ENCODE data around the gene TMEM63B.
"Not testable (repeated sequence)": the region's sequence is repeated elsewhere in the genome, so short reads cannot be mapped to it uniquely, and the experiment has no call there.

Gene TMEM63B

DNA sequence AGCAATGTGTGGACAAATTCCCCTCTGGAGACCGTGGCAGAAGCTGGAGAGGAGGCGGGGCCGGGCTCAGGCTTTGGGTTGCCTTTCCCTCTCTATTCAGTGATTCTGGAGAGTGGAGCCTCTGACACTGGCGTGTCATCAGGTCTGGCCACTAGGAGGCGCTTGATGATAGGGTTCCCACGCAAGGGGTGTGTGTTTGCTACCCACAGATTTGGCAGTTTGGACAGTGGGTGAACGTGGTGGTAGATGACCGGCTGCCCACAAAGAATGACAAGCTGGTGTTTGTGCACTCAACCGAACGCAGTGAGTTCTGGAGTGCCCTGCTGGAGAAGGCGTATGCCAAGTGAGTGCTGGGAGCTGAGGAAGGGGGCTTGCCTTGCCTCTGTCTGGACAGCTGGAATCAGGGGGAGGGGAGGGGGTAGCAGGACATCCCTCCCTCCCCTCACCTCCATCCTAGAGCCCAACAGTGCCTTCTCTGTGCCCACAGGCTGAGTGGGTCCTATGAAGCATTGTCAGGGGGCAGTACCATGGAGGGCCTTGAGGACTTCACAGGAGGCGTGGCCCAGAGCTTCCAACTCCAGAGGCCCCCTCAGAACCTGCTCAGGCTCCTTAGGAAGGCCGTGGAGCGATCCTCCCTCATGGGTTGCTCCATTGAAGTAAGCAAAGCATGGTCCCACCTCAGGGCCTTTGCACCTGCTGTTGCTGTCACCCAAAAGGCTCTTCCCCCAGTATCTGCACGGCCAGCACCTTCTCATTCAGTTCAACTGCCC is 45.6 kb downstream of the TMEM63B start:
- peak; percentile 86 for DNase-seq (ENCODE audit: low spot score)

DNA sequence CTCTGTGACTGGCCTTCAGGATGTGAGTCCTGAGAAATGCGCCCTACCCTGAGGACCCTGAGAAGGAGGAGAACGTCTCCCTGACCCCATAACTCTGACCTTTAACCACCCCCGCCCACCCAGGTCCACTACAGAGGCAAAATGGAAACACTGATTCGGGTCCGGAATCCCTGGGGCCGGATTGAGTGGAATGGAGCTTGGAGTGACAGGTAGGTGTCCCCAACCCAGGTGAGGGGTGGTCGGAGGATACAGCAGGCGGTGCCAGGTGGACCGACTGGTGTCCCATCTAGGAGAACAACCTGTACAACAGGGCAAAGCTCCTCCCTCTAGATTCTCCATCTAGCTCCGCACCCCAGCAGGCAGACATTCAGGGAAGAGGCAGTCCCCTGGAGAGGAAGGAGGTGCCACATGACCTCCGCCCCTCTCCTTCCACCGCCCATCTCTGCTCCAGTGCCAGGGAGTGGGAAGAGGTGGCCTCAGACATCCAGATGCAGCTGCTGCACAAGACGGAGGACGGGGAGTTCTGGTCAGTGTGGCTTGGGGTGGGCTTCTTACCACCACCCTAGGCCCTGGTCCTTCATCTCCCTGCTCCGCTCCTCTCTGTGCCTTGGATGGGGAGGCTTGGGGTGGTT is 48.9 kb downstream of the TMEM63B start:
- no peak for DNase-seq (ENCODE audit: low spot score)

DNA sequence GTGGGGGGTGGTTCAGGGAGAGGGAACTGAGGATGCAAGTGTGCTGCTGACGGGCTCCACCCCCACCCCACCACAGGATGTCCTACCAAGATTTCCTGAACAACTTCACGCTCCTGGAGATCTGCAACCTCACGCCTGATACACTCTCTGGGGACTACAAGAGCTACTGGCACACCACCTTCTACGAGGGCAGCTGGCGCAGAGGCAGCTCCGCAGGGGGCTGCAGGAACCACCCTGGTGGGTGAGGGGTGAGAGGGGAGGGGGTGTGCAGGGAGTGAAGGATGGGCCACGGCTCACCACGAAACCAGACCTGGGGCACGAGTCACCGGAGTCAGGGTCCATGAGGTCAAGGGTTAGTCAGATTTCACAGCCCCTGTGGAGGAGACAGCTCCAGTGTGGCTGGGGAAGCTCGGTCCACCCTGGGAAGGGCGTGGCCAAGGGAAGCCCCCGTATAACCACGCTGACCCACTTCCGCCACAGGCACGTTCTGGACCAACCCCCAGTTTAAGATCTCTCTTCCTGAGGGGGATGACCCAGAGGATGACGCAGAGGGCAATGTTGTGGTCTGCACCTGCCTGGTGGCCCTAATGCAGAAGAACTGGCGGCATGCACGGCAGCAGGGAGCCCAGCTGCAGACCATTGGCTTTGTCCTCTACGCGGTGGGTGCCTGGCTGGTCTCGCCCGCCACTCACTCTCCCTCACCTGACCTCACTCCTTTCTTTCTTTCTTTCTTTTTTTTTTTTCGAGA is 49.6 kb downstream of the TMEM63B start:
- DNase-seq (ENCODE audit: low spot score), result no peak

DNA sequence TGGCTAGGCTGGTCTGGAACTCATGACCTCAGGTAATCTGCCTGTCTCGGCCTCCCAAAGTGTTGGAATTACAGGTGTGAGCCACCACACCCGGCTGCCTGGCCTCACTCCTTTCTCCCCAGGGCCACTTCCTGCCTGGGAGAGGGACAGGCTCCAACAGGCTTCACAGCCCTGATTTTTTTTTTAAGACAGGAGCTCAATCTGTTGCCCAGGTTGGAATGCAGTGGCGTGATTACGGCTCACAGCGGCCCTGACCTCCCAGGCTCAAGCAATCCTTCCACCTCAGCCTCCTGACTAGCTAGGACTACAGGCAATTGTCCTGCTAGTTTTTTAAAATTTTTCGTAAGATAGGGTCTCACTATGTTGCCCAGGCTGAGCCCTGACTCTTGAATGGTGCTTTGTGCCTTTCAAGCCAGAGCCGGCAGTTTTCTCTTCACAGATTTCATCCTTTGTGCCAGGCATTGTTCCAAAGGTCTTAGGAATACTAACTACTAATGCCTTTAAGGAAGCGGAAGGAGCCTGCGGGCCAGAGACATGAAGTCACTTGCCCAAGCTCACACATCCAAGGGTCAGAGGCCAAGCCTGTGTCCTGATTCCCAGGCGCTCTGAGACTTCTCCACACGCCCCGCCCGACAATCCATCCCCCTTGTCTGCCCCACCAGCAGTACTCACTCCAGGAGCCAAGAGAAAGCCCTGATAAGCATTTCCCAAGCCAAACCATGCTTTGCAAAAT is 50.5 kb downstream of the TMEM63B start:
- peak; percentile 52 for DNase-seq (ENCODE audit: low spot score)

DNA sequence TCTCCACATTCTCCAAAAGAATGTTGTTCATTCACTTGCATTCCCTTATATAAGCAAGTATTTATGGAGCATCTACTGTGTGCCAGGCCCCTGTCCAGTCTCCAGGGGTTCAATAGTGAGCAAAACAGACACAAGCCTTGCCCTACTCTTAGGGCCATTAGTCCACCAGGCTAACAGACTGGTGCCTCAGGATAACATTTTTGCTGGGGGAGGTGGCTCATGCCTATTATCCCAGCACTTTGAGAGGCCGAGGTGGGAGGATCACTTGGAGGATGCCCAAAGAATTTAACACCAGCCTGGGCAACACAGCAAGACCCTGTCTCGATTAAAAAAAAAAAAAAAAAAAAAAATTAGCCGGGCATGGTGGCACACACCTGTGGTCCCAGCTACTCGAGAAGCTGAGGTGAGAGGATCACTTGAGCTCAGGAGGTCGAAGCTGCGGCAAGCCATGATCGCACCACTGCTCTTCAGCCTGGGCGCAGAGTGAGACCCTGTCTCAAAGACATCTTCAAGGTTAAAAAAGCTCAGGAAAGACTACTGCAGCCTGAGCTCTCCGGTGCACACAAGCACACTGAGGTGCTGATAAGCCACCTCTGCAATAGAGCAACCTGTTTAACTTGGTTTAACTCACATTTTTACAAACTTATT is 51.2 kb downstream of the TMEM63B start:
- DNase-seq (ENCODE audit: low spot score), result no peak

DNA sequence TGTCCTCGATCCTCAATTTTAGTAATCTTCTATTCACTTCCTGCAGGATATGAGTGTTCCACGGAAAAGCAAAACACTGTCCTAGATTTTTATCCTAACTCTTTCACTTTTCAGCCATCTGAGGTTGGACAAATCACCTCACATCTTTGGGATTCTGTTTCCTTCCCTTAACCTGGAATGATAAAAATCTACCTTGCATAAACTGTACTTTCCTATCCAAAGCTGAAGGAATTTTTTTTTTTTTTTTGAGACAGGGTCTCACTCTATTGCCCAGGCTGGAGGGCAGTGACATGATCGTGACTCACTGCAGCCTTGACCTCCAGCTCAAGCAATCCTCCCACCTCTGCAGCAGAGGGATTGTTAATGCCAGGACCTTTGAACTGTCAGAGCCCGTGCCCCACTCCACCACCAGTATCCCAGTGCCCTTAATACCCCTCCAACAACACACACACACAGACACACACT is 51.8 kb downstream of the TMEM63B start:
- no peak for DNase-seq (ENCODE audit: low spot score)

DNA sequence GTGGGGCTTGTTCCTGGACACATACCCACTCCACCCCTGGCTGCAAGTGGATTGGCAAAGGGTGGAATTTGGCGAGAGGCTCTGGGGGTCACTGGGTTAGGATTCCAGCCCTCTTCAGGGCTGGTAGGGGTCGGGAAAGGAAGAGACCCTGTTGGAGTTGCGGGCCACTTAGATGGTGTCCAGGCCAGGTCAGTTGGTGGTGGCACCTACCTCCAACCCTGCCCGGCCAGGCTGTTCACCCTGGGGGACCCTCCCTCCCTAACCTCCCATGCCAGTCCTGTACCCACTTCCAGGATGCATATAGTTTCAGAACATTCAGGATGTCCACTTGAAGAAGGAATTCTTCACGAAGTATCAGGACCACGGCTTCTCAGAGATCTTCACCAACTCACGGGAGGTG is 52.3 kb downstream of the TMEM63B start:
- DNase-seq (ENCODE audit: low spot score), result no peak

DNA sequence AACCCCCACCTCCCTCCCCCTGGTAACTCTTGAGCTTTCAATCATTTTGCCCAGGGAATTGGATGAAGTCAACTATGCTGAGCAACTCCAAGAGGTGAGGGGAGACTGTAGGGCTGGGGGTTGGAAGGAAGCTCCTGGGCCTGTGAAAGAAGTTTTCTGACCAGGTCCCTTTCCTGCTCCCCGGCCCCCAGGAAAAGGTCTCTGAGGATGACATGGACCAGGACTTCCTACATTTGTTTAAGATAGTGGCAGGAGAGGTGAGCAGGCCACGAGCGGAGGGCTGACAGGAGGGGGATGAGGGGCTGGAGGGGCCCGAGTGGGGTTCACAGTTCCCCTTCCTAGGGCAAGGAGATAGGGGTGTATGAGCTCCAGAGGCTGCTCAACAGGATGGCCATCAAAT is 53.1 kb downstream of the TMEM63B start:
- DNase-seq (ENCODE audit: low spot score), result no peak

DNA sequence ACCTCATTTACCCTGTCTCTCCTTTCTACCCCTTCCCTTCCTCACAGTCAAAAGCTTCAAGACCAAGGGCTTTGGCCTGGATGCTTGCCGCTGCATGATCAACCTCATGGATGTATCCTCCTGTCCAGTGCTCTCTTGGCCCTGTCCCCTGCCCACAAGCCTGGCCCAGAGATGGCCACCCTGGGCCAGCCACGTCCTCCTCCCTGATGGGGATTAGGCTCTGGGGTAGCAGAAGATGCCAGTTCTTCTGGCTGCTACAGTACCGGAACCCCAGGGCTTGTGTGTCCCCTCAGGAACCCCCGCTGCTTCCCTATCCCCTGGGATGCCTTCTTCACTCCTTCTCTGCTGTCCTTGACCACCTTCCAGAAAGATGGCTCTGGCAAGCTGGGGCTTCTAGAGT is 53.5 kb downstream of the TMEM63B start:
- no peak for DNase-seq (ENCODE audit: low spot score)

DNA sequence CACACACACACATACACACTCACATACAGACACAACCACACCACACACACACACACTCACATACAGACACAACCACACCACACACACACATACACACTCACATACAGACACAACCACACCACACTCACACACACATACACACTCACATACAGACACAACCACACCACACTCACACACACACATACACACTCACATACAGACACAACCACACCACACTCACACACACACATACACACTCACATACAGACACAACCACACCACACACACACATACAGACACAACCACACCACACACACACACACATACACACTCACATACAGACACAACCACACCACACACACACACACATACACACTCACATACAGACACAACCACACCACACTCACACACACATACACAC is 54.4 kb downstream of the TMEM63B start:
- not testable (repeated sequence) for DNase-seq (ENCODE audit: low spot score)

DNA sequence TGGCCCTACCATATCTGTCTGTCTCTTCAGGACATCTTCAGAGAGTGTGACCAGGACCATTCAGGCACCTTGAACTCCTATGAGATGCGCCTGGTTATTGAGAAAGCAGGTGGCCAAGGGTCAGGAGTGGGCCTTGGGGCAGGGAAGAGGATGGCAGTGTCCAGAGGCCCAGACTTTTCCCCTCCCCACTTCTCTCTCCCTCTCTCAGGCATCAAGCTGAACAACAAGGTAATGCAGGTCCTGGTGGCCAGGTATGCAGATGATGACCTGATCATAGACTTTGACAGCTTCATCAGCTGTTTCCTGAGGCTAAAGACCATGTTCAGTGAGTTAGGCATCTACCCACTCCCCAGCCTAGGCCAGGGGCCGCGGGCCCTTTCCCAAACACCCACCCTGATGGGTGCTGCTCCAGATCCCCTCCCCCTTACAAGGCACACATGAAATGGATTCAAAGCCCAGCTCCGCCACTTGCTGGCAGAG is 55.6 kb downstream of the TMEM63B start:
- no peak for DNase-seq (ENCODE audit: low spot score)

DNA sequence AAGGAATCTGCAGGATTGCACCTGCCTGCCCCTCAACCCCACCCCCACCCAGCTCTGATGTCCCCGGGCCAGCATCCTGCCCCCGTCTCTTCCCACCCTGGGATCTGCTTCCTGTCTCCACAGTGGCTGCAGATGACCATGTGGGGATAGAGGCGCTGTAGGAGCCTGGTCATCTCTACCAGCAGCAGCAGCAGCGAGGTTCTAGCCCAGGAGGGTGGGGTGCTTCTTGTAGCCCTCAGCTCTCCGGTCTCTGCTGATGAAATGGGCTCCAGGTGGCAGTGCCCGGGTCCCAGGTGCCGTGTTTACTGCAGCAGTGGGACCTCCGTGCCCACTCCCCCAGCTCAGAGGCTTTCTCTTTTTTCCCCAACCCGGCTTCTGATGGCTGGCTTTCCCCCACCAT is 56.4 kb downstream of the TMEM63B start:
- DNase-seq (ENCODE audit: low spot score), result no peak

DNA sequence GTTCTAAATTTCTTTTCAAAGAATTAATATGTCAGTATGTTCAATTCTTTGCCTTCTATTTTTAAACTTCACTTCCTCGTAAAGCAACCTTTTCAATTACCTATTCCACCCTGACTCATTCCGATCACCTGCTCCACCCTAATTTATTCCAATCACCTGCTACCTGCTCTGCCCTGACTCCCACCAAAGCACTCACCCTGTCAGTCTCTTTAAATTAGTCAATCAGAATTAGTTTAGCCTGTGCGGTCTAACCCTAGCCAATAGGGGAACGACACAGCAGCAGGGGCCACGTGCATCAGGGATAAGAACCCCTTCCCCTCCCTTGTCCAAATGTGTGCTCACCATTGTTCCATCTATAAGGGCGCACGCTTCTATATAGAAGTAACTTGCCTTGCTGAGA is 58.0 kb downstream of the TMEM63B start:
- not testable (repeated sequence) for DNase-seq (ENCODE audit: low spot score)

DNA sequence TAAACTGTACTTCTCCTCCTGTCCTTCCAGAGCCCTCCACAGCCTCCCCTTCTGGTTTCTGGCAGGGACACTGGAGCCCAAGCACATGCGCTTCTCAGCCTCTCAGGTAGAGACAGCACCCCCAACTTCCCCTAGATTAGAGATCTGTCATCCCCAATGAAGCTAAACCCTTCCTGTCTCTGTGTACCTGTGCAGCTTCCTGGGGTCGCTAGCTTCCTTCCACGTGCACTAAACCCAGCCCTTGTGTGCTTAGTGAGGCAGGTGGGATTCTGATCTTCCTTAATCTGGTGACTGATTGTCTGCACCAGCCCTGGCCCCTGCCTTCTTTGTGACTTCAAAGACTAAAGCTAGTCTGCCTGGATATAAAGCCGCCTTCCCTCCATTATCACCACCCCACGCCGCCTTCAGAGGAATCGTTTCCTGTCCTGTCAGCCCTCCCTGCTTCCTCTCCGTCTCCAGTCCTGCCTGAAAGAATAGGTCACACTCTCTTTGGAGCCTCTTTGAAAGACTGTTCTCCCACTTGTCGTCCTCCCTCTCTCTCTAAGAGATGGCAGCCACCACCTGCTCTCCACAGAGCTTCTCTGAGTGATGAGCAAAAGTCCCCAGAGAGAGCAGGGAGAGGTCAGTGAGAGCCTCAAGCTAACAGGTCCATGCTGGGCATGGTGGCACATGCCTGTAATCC is 58.7 kb downstream of the TMEM63B start:
- no peak for DNase-seq (ENCODE audit: low spot score)

DNA sequence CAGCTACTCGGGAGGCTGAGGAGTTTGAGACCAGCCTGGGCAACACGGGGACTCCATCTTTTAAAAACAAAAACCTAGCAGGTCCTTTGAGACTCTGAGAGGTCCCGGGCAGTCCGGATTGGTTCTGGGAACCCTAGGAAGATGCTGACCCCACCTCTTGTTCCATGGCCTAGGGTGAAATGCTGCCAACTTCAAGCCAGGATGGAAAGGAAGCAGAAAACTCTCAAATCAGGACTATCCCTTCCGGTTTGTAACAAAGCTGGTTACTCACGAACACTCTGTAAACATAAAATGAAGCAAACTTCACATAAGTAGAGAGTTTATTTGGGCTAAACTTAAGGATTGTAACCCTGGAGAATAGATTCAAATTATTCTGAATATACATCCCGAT is 59.3 kb downstream of the TMEM63B start:
- DNase-seq (ENCODE audit: low spot score), result no peak

DNA sequence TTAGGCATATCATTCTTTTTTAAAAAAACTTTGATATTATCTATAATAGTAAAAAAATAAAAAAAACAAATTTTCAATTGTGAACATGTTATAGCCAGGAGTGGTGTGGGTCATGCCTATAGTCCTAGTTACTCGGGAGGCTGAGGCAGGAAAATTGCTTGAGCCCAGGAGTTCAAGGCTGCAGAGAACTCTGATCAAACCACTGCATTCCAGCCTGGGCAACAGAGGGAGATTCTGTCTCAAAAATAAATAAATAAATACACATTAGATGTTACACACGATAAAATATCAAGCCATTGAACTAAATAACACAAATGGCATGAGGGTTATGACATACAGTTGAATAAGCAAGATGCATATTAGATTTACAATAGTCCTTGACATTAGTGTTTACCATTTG is 61.5 kb downstream of the TMEM63B start:
- no peak for DNase-seq (ENCODE audit: low spot score)

DNA sequence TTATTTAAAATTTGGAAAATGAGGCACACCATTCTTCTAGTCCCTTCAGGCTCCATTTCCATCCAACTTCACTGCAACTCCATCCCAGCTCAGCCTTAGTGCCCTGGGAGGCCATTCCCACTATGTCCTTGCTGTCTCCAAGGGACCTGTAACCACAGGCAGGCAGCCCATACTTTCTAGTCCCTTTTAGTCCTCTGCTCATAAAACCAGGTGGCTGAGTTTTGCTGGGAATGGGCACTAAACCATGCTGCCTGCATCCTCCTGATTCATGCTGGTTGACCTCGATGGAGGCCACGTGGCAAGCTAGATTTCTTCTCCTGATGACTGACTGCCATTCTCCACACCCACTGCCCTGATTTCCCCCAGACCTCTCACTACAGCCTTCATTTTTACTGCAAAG is 61.9 kb downstream of the TMEM63B start:
- DNase-seq (ENCODE audit: low spot score), result no peak

DNA sequence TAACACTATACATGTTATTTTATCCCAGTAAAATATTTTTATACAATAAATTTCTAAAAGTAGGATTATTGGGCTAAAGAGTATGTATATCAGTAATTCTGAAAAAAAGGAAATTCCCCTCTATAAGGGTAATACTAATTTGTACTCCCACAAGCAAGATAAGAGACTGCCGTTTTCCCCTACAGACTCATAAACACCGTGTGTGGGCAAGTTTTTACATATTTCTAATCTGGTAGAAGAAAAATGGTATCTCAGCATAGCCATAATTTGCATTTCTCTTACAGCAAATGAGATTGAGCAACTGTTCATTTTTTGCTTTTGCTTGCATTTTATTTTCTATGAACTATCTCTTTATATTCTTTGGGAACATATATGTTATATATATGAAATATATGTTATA is 63.4 kb downstream of the TMEM63B start:
- no peak for DNase-seq (ENCODE audit: low spot score)

DNA sequence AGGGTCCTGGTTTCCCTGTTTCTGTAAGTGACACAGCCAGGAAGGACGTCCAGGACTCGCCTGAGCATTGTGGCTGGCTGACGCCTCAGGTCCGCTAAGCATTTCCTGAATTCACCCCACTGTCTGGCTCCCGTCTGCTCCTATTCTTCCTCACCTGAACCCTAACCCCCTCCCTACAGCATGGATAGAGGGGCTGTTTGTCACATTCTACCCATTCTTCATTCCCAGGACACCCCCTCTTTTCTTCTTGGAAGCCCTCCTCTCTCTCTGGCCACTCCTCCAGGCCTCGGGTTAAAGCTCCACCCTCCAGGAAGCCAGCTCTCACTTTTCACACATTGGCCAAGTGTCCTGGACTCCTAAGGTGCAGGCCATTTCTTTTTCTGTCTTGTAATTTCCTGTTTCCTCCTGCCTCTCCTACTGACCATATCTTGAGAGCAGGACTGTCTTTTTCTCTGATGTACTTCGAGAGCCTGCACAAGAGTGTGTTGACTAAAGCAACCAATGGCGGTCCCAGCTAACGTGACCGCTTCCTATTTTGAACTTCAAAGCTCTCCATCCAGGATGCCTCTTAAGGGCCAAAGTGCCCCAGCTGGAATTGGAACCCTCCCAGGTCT is 65.2 kb downstream of the TMEM63B start:
- DNase-seq (ENCODE audit: low spot score), result no peak

DNA sequence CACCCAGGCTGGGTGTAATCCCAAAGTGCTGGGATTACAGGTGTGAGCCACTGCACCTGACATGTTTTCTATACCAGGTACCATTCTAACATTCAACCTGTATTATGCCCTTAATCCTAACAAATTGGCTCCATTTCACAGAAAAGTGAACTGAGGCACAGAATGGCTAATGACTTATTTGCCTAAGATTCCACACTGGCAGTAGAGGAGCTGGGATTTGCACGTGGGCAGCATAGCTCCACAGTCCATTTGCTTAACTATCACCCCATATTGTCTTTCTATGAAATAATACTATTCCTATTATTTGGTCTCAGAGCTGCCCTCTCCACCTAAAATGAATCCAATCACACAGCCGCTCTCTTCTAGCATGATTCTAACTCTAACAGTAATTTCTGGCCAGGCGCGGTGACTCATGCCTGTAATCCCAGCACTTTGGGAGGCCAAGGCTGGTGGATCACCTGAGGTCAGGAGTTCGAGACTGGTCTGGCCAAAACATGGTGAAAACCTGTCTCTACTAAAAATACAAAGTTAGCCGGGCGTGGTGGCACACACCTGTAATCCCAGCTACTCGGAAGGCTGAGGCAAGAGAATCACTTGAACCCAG is 66.1 kb downstream of the TMEM63B start:
- no peak for DNase-seq (ENCODE audit: low spot score)

Measured in ecto neural progenitor cell (in vitro differentiated cells).